HepG2 (cell line): ENCODE data around the gene TTLL11. TPM values are rescaled to one million over a fixed set of nuclear protein-coding genes. Genes with fewer than 3 reads are reported as not detected.
A peak's percentile ranks its signal among the peaks of the same experiment; 100 is the strongest.

Experiments
- ATAC-seq: fragments of 200-7000 bp; cut with Tn5 transposase; 3 replicates; pipeline ENCODE4 v1.9.1; 2020; ENCODE audit warnings: mild to moderate bottlenecking, moderate library complexity
- BruUV-seq: library from RNA; stranded (reverse); fragments of 400-500 nt; replicated peaks from 2 replicates; lab custom pipeline; 2021; lab: Mats Ljungman, UMichigan
- CTCF ChIA-PET: fragments of 300-600 bp; formaldehyde crosslinking; extraction: SDS; loops from one replicate; lab custom pipeline; 2021; ENCODE audit warnings: low total read pairs, inconsistent platforms, low intra/inter-chr PET ratio; lab: Yijun Ruan, JAX
- POLR2A ChIA-PET: fragments of 350-600 bp; sonication (Branson Sonifier 250); formaldehyde crosslinking; loops from one replicate; lab custom pipeline; 2020; ENCODE audit warnings: antibody characterized with exemption, inconsistent platforms; lab: Yijun Ruan, JAX
- DNase-seq: peaks from one replicate; pipeline ENCODE4 v3.0.0-alpha.2; 2015; ENCODE audit warnings: low spot score
- FAIRE-seq: peaks from 3 replicates; lab custom pipeline; 2011; peaks lifted over from hg19 to GRCh38; lab: Jason Lieb, UNC
- H2AFZ ChIP-seq: one replicate; pipeline ENCODE4 v1.6.1; 2011; ENCODE audit warnings: low read length, inconsistent platforms
- H3K27ac ChIP-seq: fragments of 300-600 bp; 3 replicates; pipeline ENCODE4 v1.8.0; 2011; ENCODE audit warnings: mixed run types, mild to moderate bottlenecking, mixed read lengths, low read length, inconsistent platforms; ENCODE audit not compliant: insufficient read depth; ENCODE audit errors: extremely low read length
- H3K27me3 ChIP-seq, 2 experiments: fragments of 200-600 bp in 1 of 2; 2 replicates in 1 of 2; 3 replicates in 1 of 2; pipeline versions ENCODE4 v1.6.0 to v1.8.0; 2011; ENCODE audit warnings: low read length in 2 of 2, mild to moderate bottlenecking in 2 of 2, moderate library complexity in 2 of 2, inconsistent platforms in 1 of 2; ENCODE audit not compliant: insufficient read depth in 2 of 2, control insufficient read depth in 1 of 2
- H3K36me3 ChIP-seq, 2 experiments: fragments of 200-600 bp in 1 of 2; replicated peaks in 1 of 2; 2 replicates in 1 of 2; 3 replicates in 1 of 2; pipeline versions ENCODE4 v1.5.1 to v1.8.0; 2011; ENCODE audit warnings: low read length in 2 of 2, inconsistent platforms in 1 of 2; ENCODE audit not compliant: insufficient read depth in 2 of 2, control insufficient read depth in 1 of 2
- H3K4me1 ChIP-seq: 2 replicates; pipeline ENCODE4 v1.5.1; 2012; ENCODE audit warnings: low read length, inconsistent platforms; ENCODE audit not compliant: insufficient read depth
- H3K4me2 ChIP-seq: 2 replicates; pipeline ENCODE4 v1.6.0; 2011; ENCODE audit warnings: low read depth, low read length, inconsistent platforms
- H3K4me3 ChIP-seq, 3 experiments: fragments of 200-600 bp in 1 of 3; sonication (generic), shearing (Covaris generic) in 1 of 3; replicated peaks in 1 of 3; 2 replicates each; pipeline ENCODE4 v1.5.1; 2011 to 2016; ENCODE audit warnings: low read length in 3 of 3, inconsistent platforms in 2 of 3, low read depth in 2 of 3, mild to moderate bottlenecking in 2 of 3, control low read depth in 1 of 3, mixed read lengths in 1 of 3; ENCODE audit not compliant: insufficient read depth in 1 of 3
- H3K79me2 ChIP-seq: one replicate; pipeline ENCODE4 v1.6.1; 2011; ENCODE audit warnings: low read length, inconsistent platforms; ENCODE audit not compliant: insufficient read depth
- H3K9ac ChIP-seq: 2 replicates; pipeline ENCODE4 v1.6.0; 2011; ENCODE audit warnings: mild to moderate bottlenecking, low read depth, low read length, inconsistent platforms; ENCODE audit not compliant: insufficient read depth
- H3K9me3 ChIP-seq: 2 replicates; pipeline ENCODE4 v1.5.1; 2012; ENCODE audit warnings: mild to moderate bottlenecking, low read length
- H4K20me1 ChIP-seq: 2 replicates; pipeline ENCODE4 v1.6.0; 2011; ENCODE audit warnings: inconsistent platforms, mild to moderate bottlenecking, low read length, moderate library complexity; ENCODE audit not compliant: insufficient read depth
- BCL3 ChIP-seq: sonication (generic); formaldehyde crosslinking; IDR thresholded peaks from 2 replicates; pipeline ENCODE4 v1.5.1; 2020; ENCODE audit warnings: mild to moderate bottlenecking, missing genetic modification reagents, moderate library complexity
- ETV5 ChIP-seq: IDR thresholded peaks from 2 replicates; pipeline ENCODE4 v1.6.1; 2018; ENCODE audit warnings: missing biosample characterization, missing genetic modification reagents, inconsistent platforms, borderline replicate concordance
- MATR3 ChIP-seq: sonication (generic); formaldehyde crosslinking; IDR thresholded peaks from 2 replicates; pipeline ENCODE4 v1.4.0; 2020; ENCODE audit warnings: missing genetic modification reagents
- RNF2 ChIP-seq: fragments of 450-650 bp; conservative IDR thresholded peaks from 2 replicates; pipeline ENCODE4 v1.6.1; 2016; ENCODE audit warnings: low read depth
- ZNF503 ChIP-seq: sonication (generic); formaldehyde crosslinking; IDR thresholded peaks from 2 replicates; pipeline ENCODE4 v1.4.0; 2020; ENCODE audit warnings: missing genetic modification reagents
- ZNF713 ChIP-seq: sonication (generic); formaldehyde crosslinking; IDR thresholded peaks from 2 replicates; pipeline ENCODE4 v1.4.0; 2020; ENCODE audit warnings: mild to moderate bottlenecking, missing genetic modification reagents
- WGBS: methylation state at CpG from one replicate; pipeline ENCODE4 v1.1.6; 2017; ENCODE audit warnings: low lambda C conversion rate; 5-methylcytosine and 5-hydroxymethylcytosine counted together
- in situ Hi-C: cut with HindIII; loops from 2 replicates; pipeline ENCODE4 v1.10.0; 2017; ENCODE audit warnings: low pct_unique_long_range_greater_than_20kb; ENCODE audit not compliant: extremely low pct_ligation_motif_present
- intact Hi-C: fragments of 100-400 bp; cut with micrococcal nuclease; formaldehyde crosslinking; loops from one replicate; pipeline ENCODE4 v1.10.0; 2022; ENCODE audit not compliant: unreplicated experiment
- polyA plus RNA-seq, 8 experiments: library from polyadenylated mRNA; depleted of rRNA in 3 of 8; stranded (reverse) in 7 of 8; unstranded in 1 of 8; fragments of >200 nt; fragmentation: Illumina TruSeq in 4 of 8; extraction: Trizol in 4 of 8; gene quantifications; 2 replicates each; pipeline versions ENCODE4 v1.2.1 to v1.2.3, GENCODE V29; 2011 to 2016; ENCODE audit warnings: low read depth in 4 of 8, missing spikeins in 1 of 8, mixed read lengths in 1 of 8; ENCODE audit not compliant: insufficient read depth in 1 of 8
- total RNA-seq, 5 experiments: library from RNA; depleted of rRNA; stranded (reverse); fragments of >200 nt; fragmentation: Illumina TruSeq; extraction: Trizol; gene quantifications; 2 replicates each; pipeline ENCODE4 v1.2.3, GENCODE V29; 2016; ENCODE audit warnings: low read depth in 1 of 5
- TF ChIP-seq, protein P1 (sequence below): IDR thresholded peaks from 2 replicates; pipeline ENCODE4 v1.6.1; 2016; ENCODE audit warnings: low read depth, borderline replicate concordance
- TF ChIP-seq, protein P2 (sequence below): sonication (generic); formaldehyde crosslinking; IDR thresholded peaks from 2 replicates; pipeline ENCODE4 v1.9.0; 2021; ENCODE audit warnings: mild to moderate bottlenecking, missing genetic modification reagents
- TF ChIP-seq, protein P3 (sequence below): sonication (generic); formaldehyde crosslinking; IDR thresholded peaks from 2 replicates; pipeline ENCODE4 v1.4.0; 2020; ENCODE audit warnings: missing genetic modification reagents

The TTLL11 gene
- total and polyA plus RNA-seq, 2 of the 13 experiments (the other 11 are each of a cell fraction or from before 2014, with no cell fraction given), result 4.5 to 5.2 TPM

DNA sequence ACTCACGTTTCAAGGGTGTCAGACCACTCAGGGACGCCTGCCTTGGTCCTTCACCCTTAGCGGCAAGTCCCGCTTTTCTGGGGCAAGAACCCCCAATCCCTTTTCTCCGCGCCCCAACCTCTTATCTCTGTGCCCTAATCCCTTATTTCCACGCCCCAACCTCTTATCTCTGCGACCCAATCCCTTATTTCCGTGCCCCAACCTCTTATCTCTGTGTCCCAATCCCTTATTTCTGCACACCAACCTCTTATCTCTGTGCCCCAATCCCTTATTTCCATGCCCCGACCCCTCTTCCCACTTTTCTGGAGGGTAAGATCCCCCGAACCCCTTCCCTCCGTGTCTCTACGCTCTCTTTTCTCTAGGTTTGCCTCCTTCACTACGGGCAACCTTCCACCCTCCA, 302.3 kb downstream of the TTLL11 start (continued):
- no peak for TF ChIP-seq ZNF503 (CRISPR knock-in tag)
- TF ChIP-seq MATR3 (CRISPR knock-in tag), result no peak
- TF ChIP-seq, protein P1, sequence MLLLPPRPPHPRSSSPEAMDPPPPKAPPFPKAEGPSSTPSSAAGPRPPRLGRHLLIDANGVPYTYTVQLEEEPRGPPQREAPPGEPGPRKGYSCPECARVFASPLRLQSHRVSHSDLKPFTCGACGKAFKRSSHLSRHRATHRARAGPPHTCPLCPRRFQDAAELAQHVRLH (CRISPR knock-in tag), result no peak
- TF ChIP-seq ETV5 (CRISPR knock-in tag), result no peak
- TF ChIP-seq RNF2, result no peak
- no peak for TF ChIP-seq BCL3 (CRISPR knock-in tag)
- no peak for TF ChIP-seq ZNF713

DNA sequence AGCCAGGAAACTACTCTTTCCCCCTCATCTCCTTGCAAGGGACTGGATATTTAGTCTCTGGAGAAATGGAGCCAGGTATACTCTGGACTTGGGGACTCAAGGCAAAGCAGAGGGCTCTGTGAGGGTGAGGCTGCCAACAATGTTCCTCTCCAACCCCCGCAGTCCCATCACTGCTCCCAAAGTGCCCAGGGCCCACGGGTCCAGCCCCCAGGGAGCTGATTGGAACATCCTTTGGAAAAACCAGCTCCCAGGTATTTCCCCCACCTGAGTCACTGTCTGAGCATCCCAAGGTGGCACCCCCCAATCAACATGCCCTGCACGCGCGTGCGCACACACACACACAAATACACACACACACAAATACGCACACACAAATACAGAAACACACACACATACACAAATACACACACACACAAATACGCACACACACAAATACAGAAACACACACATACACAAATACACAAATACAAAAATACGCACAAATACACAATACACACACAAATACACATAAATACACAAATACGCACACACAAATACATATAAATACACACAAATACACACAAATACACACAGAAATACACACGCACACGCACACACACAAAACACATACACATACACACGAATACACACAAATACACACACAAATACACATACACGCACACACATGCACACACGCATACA, 304.3 kb downstream of the TTLL11 start:
- TF ChIP-seq, protein P2, sequence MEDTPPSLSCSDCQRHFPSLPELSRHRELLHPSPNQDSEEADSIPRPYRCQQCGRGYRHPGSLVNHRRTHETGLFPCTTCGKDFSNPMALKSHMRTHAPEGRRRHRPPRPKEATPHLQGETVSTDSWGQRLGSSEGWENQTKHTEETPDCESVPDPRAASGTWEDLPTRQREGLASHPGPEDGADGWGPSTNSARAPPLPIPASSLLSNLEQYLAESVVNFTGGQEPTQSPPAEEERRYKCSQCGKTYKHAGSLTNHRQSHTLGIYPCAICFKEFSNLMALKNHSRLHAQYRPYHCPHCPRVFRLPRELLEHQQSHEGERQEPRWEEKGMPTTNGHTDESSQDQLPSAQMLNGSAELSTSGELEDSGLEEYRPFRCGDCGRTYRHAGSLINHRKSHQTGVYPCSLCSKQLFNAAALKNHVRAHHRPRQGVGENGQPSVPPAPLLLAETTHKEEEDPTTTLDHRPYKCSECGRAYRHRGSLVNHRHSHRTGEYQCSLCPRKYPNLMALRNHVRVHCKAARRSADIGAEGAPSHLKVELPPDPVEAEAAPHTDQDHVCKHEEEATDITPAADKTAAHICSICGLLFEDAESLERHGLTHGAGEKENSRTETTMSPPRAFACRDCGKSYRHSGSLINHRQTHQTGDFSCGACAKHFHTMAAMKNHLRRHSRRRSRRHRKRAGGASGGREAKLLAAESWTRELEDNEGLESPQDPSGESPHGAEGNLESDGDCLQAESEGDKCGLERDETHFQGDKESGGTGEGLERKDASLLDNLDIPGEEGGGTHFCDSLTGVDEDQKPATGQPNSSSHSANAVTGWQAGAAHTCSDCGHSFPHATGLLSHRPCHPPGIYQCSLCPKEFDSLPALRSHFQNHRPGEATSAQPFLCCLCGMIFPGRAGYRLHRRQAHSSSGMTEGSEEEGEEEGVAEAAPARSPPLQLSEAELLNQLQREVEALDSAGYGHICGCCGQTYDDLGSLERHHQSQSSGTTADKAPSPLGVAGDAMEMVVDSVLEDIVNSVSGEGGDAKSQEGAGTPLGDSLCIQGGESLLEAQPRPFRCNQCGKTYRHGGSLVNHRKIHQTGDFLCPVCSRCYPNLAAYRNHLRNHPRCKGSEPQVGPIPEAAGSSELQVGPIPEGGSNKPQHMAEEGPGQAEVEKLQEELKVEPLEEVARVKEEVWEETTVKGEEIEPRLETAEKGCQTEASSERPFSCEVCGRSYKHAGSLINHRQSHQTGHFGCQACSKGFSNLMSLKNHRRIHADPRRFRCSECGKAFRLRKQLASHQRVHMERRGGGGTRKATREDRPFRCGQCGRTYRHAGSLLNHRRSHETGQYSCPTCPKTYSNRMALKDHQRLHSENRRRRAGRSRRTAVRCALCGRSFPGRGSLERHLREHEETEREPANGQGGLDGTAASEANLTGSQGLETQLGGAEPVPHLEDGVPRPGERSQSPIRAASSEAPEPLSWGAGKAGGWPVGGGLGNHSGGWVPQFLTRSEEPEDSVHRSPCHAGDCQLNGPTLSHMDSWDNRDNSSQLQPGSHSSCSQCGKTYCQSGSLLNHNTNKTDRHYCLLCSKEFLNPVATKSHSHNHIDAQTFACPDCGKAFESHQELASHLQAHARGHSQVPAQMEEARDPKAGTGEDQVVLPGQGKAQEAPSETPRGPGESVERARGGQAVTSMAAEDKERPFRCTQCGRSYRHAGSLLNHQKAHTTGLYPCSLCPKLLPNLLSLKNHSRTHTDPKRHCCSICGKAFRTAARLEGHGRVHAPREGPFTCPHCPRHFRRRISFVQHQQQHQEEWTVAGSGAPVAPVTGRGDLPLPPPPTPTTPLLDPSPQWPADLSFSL (CRISPR knock-in tag), result peak; percentile 33; the same call in 1 of the 2 replicates
- TF ChIP-seq, protein P3, sequence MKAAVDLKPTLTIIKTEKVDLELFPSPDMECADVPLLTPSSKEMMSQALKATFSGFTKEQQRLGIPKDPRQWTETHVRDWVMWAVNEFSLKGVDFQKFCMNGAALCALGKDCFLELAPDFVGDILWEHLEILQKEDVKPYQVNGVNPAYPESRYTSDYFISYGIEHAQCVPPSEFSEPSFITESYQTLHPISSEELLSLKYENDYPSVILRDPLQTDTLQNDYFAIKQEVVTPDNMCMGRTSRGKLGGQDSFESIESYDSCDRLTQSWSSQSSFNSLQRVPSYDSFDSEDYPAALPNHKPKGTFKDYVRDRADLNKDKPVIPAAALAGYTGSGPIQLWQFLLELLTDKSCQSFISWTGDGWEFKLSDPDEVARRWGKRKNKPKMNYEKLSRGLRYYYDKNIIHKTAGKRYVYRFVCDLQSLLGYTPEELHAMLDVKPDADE (CRISPR knock-in tag), result no peak

More for the DNA sequence above, 304.3 kb downstream of the TTLL11 start:
- no peaks in the 10 kb centered on the region; a peak in 1 of 5 replicates for H3K36me3 ChIP-seq
- ATAC-seq, result no peak
- DNase-seq, result no peak
- intact Hi-C loops (no loop called here), in situ Hi-C loops (no loop called here)
- ChIA-PET CTCF (no interaction called here), POLR2A (no interaction called here)
- H3K27me3 ChIP-seq, result peaks cover 0 to 2% of the 10 kb centered on the region in 2 experiments; a peak in 1 of 5 replicates
- H4K20me1 ChIP-seq, result no peaks in the 10 kb centered on the region
- no peak overlapping the region for H3K27ac ChIP-seq
- H3K4me2 ChIP-seq, result no peak overlapping the region
- no peaks in the 10 kb centered on the region for H3K9me3 ChIP-seq
- no TSS peak for BruUV-seq
- H3K79me2 ChIP-seq, result no peaks in the 10 kb centered on the region
- WGBS, result 81% methylated on average over 13 of the region's 15 CpGs
- no peak overlapping the region for H3K4me3 ChIP-seq
- H3K9ac ChIP-seq, result no peak overlapping the region
- no peak overlapping the region for H2AFZ ChIP-seq
- no peak for FAIRE-seq
- no peaks in the 10 kb centered on the region for H3K4me1 ChIP-seq
